Transverse colon (tissue), 4 donors: Measurements from ENCODE around the gene RNF225. TPM values are rescaled to one million over a fixed set of nuclear protein-coding genes. Genes with fewer than 3 reads are reported as not detected.
A peak's percentile ranks its signal among the peaks of the same experiment; 100 is the strongest.

Experiments
- DNase-seq: peaks from one replicate; pipeline ENCODE4 v3.0.0-alpha.2; 2019
- H3K27ac ChIP-seq, 4 donors: fragments of 200-600 bp; sonication (generic); 2 replicates each; pipeline ENCODE4 v1.5.1; 2016 to 2018; ENCODE audit warnings: inconsistent platforms in 4 of 4
- H3K27me3 ChIP-seq: fragments of 200-600 bp; sonication (generic); 2 replicates; pipeline ENCODE4 v1.5.1; 2017; ENCODE audit warnings: inconsistent platforms
- H3K36me3 ChIP-seq, 4 donors: fragments of 200-600 bp; sonication (generic); 2 replicates each; pipeline ENCODE4 v1.5.1; 2017 to 2019; ENCODE audit warnings: inconsistent platforms in 4 of 4
- H3K4me1 ChIP-seq, 4 donors: fragments of 200-600 bp; sonication (generic); 2 replicates each; pipeline ENCODE4 v1.5.1; 2017 to 2020; ENCODE audit warnings: inconsistent platforms in 4 of 4
- H3K4me3 ChIP-seq, 4 donors: fragments of 200-600 bp; sonication (generic); 1 replicate in 1 of 4; 2 replicates in 3 of 4; pipeline versions ENCODE4 v1.5.1 to v1.6.1; 2017 to 2019; ENCODE audit warnings: inconsistent platforms in 4 of 4
- H3K9me3 ChIP-seq, 2 donors: fragments of 200-600 bp; sonication (generic); 2 replicates each; pipeline ENCODE4 v1.5.1; 2017 to 2019; ENCODE audit warnings: inconsistent platforms in 2 of 2
- CTCF ChIP-seq, 5 experiments: fragments of 200-600 bp in 3 of 5; fragments of 450-650 bp in 2 of 5; sonication (generic) in 3 of 5; IDR thresholded peaks; 1 replicate in 2 of 5; 2 replicates in 3 of 5; pipeline ENCODE4 v1.5.1; 2016 to 2017; ENCODE audit warnings: antibody characterized with exemption in 5 of 5, inconsistent platforms in 3 of 5, mild to moderate bottlenecking in 2 of 5, moderate library complexity in 1 of 5
- EP300 ChIP-seq: sonication (generic); formaldehyde crosslinking; IDR thresholded peaks from one replicate; pipeline ENCODE4 v1.6.1; 2017; ENCODE audit warnings: antibody characterized with exemption, low read depth
- POLR2A ChIP-seq: fragments of 450-650 bp; IDR thresholded peaks from one replicate; pipeline ENCODE4 v1.6.1; 2016; ENCODE audit warnings: antibody characterized with exemption, mild to moderate bottlenecking, moderate library complexity
- POLR2AphosphoS5 ChIP-seq, 3 donors: sonication (generic); formaldehyde crosslinking; IDR thresholded peaks; one replicate each; pipeline ENCODE4 v1.6.1; 2016; ENCODE audit warnings: antibody characterized with exemption in 3 of 3
- WGBS, 2 donors: methylation state at CpG; one replicate each; pipeline ENCODE4 v1.1.5; 2018; ENCODE audit warnings: low coverage in 1 of 2; 5-methylcytosine and 5-hydroxymethylcytosine counted together
- in situ Hi-C, 4 donors: fragments of 200-750 bp; cut with MboI; loops; one replicate each; pipeline versions ENCODE4 v1.15.0 to v1.15.1; 2017; ENCODE audit warnings: low sequenced_read_pairs in 3 of 4, low pct_ligation_motif_present in 1 of 4, low pct_unique_long_range_greater_than_20kb in 1 of 4
- intact Hi-C: fragments of 100-400 bp; cut with DNase I; formaldehyde crosslinking; loops from one replicate; pipeline ENCODE4 v1.15.1; 2023; ENCODE audit warnings: low total_unique reads
- total RNA-seq, 4 donors: library from RNA; depleted of rRNA; stranded (reverse); fragments of >200 nt; gene quantifications; one replicate each; pipeline ENCODE4 v1.1.0, GENCODE V29; 2016

RNF225 gene
- total RNA-seq, 4 donors from 2014 or later, result not detected

GRCh38 chr19:58355908-58356765, 39.3 kb upstream of the RNF225 start:
- in situ Hi-C loops (no loop called here), intact Hi-C loops (no loop called here)
- Histone ChIP-seq H3K4me1 (peaks cover 0 to 10% (median 7%) of the 10 kb centered on the region in 4 donors), H3K36me3 (no peaks in the 10 kb centered on the region), H3K9me3 (no peaks in the 10 kb centered on the region), H3K27ac (no peak overlapping the region), H3K4me3 (peak overlapping the region in 2 of 4 donors; percentile 22 to 30), H3K27me3 (peaks cover 18% of the 10 kb centered on the region)
- TF ChIP-seq CTCF (IDR thresholded peaks at IDR 0.05), result no peak
- TF ChIP-seq EP300, result no peak
- no peak for TF ChIP-seq POLR2A
- no peak for TF ChIP-seq POLR2AphosphoS5 (IDR thresholded peaks at IDR 0.05)
- no peak for DNase-seq
- WGBS, 2 donors, result 60 to 74% methylated on average over 10 to 45 of the region's 94 CpGs

GRCh38 chr19:58356766-58357480, 38.5 kb upstream of the RNF225 start:
- no peaks in the 10 kb centered on the region for H3K36me3 ChIP-seq
- in situ Hi-C loops (no loop called here), intact Hi-C loops (no loop called here)
- WGBS, 2 donors, result 50 to 80% methylated on average over 2 to 73 of the region's 75 CpGs
- TF ChIP-seq POLR2A (no peak), CTCF (IDR thresholded peaks at IDR 0.05) (no peak), EP300 (no peak), POLR2AphosphoS5 (IDR thresholded peaks at IDR 0.05) (no peak)
- no peaks in the 10 kb centered on the region for H3K9me3 ChIP-seq
- peak overlapping the region in 2 of 4 donors; percentile 22 to 30 for H3K4me3 ChIP-seq
- peaks cover 0 to 15% (median 14%) of the 10 kb centered on the region in 4 donors for H3K4me1 ChIP-seq
- H3K27me3 ChIP-seq, result peaks cover 10% of the 10 kb centered on the region
- no peak for DNase-seq
- H3K27ac ChIP-seq, result no peak overlapping the region

GRCh38 chr19:58357481-58358145, 37.8 kb upstream of the RNF225 start:
- Histone ChIP-seq H3K27me3 (peaks cover 10% of the 10 kb centered on the region), H3K27ac (no peak overlapping the region), H3K36me3 (no peaks in the 10 kb centered on the region), H3K4me1 (peaks cover 0 to 15% (median 14%) of the 10 kb centered on the region in 4 donors), H3K4me3 (no peak overlapping the region), H3K9me3 (no peaks in the 10 kb centered on the region)
- in situ Hi-C loops (no loop called here), intact Hi-C loops (no loop called here)
- DNase-seq, result no peak
- TF ChIP-seq EP300 (no peak), POLR2AphosphoS5 (IDR thresholded peaks at IDR 0.05) (no peak), POLR2A (no peak), CTCF (IDR thresholded peaks at IDR 0.05) (no peak)
- 76% methylated on average over 17 of the region's 19 CpGs; no CpG with 5 or more reads in 1 of the 2 donors for whole genome bisulfite sequencing, 2 donors

DNA sequence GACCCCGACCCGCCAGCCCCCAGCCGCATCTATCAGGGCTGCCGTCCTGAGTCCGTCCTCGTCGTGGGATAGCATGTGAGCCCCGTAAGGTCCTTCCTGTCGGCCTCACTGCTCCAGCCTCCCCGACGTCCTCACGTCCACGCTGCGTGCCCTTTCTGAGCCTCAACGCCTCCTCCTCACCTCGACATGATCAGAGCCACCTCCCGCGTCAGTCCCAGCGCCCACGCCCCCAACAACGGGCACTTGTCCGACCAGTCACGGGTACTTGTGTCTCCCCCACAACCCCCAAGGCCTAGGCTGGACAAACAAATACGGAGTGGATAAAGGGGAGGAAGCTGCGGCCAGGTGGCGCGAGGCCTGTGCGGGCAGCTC, 33.6 kb upstream of the RNF225 start:
- Histone ChIP-seq H3K27ac (peak overlapping the region; percentile 91 to 96 (median 96)), H3K9me3 (no peaks in the 10 kb centered on the region), H3K4me1 (peaks cover 0 to 10% (median 8%) of the 10 kb centered on the region in 4 donors), H3K4me3 (peak overlapping the region; percentile 63 to 86 (median 68)), H3K27me3 (peaks cover under 1% of the 10 kb centered on the region), H3K36me3 (no peaks in the 10 kb centered on the region)
- 14 to 30% methylated on average over 2 to 28 of the region's 28 CpGs for WGBS, 2 donors
- TF ChIP-seq POLR2A (no peak), CTCF (IDR thresholded peaks at IDR 0.05) (no peak), EP300 (no peak), POLR2AphosphoS5 (IDR thresholded peaks at IDR 0.05) (no peak)
- intact Hi-C loops (loop anchor here (1.0 kb wide), 1 partner anchor 35 kb away; no protein-coding TSS in a partner anchor), in situ Hi-C loops (no loop called here)
- DNase-seq, result peak; percentile 57
